ENCODE data around the gene PMF1.

Gene PMF1

DNA sequence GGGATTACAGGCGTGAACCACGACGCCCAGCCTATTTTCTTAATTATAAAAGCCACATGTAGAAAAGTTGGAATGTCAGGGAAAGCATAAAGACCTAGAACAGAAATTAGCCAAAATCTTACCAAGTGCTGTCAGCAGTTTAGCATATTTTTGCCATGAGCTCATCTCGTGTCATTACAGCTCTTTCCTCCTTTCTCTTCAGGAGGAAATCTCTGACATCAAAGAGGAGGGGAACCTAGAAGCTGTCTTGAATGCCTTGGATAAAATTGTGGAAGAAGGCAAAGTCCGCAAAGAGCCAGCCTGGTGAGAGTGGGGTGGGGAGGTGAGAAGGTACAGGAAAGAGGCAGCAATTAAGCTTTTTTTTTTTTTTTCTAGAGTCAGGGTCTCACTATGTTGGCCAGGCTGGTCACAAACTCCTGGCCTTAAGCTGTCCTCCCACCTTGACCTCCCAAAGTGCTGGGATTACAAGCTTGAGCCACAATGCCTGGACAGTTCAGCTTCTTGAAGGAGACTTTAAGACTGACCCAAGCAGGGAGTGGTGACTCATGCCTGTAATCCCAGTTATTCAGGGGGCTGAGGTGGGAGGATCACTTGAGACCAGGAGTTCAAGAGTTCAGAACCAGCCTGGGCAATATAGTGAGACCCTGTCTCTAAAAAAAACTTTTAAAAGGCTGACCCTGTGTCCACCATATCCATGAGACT lies 20.8 kb downstream of the PMF1 start:
- no peak overlapping the region for H3K4me3 ChIP-seq (ENCODE audit: insufficient read depth, low read depth, low read length)
- H3K36me3 ChIP-seq (ENCODE audit: control insufficient read depth, insufficient read depth, low read length), result peaks cover 28% of the 10 kb centered on the region
- no peaks in the 10 kb centered on the region for H3K9me3 ChIP-seq (ENCODE audit: control insufficient read depth, low read length)
- H3K27ac ChIP-seq (ENCODE audit: insufficient read depth, low read depth, low read length, poor library complexity, severe bottlenecking), result no peak overlapping the region
- H3K27me3 ChIP-seq (ENCODE audit: control insufficient read depth, insufficient read depth, low read length, poor library complexity, severe bottlenecking), result no peaks in the 10 kb centered on the region
- H3K4me1 ChIP-seq (ENCODE audit: control insufficient read depth, insufficient read depth, low read length), result no peaks in the 10 kb centered on the region
- WGBS, 2 experiments, result 90 to 93% methylated on average over 5 of the region's 5 CpGs

DNA sequence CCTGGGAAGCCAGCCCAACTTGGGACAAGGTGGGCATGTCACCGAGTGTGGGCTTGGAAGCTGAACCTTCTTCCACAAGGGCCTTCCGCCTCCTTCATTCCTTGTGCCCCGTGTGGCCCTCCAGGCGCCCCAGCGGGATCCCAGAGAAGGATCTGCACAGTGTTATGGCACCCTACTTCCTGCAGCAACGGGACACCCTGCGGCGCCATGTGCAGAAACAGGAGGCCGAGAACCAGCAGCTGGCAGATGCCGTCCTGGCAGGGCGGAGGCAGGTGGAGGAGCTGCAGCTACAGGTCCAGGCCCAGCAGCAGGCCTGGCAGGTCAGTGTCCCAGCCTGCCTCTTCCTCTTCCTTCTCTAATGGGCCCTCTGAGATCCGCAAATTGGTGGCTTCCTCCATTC lies 23.4 kb downstream of the PMF1 start:
- Histone ChIP-seq H3K27me3 (ENCODE audit: control insufficient read depth, insufficient read depth, low read length, poor library complexity, severe bottlenecking) (no peaks in the 10 kb centered on the region), H3K4me1 (ENCODE audit: control insufficient read depth, insufficient read depth, low read length) (no peaks in the 10 kb centered on the region), H3K36me3 (ENCODE audit: control insufficient read depth, insufficient read depth, low read length) (peaks cover 38% of the 10 kb centered on the region), H3K4me3 (ENCODE audit: insufficient read depth, low read depth, low read length) (no peak overlapping the region), H3K27ac (ENCODE audit: insufficient read depth, low read depth, low read length, poor library complexity, severe bottlenecking) (no peak overlapping the region), H3K9me3 (ENCODE audit: control insufficient read depth, low read length) (no peaks in the 10 kb centered on the region)
- WGBS, 2 experiments, result 95 to 96% methylated on average over 12 of the region's 12 CpGs

DNA sequence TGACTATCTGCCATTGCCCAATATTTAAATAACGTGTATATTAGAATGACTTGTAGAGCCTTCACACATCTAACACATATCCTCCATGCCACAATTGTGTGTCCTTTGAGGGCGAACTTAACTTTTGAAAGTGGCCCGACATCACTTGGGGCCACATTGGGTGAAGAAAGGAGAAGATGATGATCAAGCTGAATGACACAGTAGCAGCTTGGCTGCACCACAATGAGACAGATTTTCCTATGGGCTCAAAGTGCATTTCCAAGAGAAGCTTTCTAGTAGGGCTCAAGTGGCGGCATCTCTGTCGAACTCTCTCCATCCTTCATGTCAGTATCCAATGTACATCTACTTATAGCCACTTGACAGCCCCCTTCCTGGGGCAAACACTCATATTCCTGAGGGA lies 25.4 kb downstream of the PMF1 start:
- Histone ChIP-seq H3K4me1 (ENCODE audit: control insufficient read depth, insufficient read depth, low read length) (no peaks in the 10 kb centered on the region), H3K27ac (ENCODE audit: insufficient read depth, low read depth, low read length, poor library complexity, severe bottlenecking) (no peak overlapping the region), H3K27me3 (ENCODE audit: control insufficient read depth, insufficient read depth, low read length, poor library complexity, severe bottlenecking) (no peaks in the 10 kb centered on the region), H3K9me3 (ENCODE audit: control insufficient read depth, low read length) (no peaks in the 10 kb centered on the region), H3K36me3 (ENCODE audit: control insufficient read depth, insufficient read depth, low read length) (peaks cover 38% of the 10 kb centered on the region), H3K4me3 (ENCODE audit: insufficient read depth, low read depth, low read length) (no peak overlapping the region)
- 94 to 97% methylated on average over 4 to 5 of the region's 5 CpGs for WGBS, 2 experiments

GRCh38 chr1:156241311-156241811 lies 28.6 kb downstream of the PMF1 start:
- Histone ChIP-seq H3K36me3 (ENCODE audit: control insufficient read depth, insufficient read depth, low read length) (peaks cover 22% of the 10 kb centered on the region), H3K4me3 (ENCODE audit: insufficient read depth, low read depth, low read length) (no peak overlapping the region), H3K4me1 (ENCODE audit: control insufficient read depth, insufficient read depth, low read length) (no peaks in the 10 kb centered on the region), H3K27ac (ENCODE audit: insufficient read depth, low read depth, low read length, poor library complexity, severe bottlenecking) (no peak overlapping the region), H3K9me3 (ENCODE audit: control insufficient read depth, low read length) (no peaks in the 10 kb centered on the region), H3K27me3 (ENCODE audit: control insufficient read depth, insufficient read depth, low read length, poor library complexity, severe bottlenecking) (peaks cover 11% of the 10 kb centered on the region)
- WGBS, 2 experiments, result 84 to 87% methylated on average over 15 of the region's 15 CpGs

DNA sequence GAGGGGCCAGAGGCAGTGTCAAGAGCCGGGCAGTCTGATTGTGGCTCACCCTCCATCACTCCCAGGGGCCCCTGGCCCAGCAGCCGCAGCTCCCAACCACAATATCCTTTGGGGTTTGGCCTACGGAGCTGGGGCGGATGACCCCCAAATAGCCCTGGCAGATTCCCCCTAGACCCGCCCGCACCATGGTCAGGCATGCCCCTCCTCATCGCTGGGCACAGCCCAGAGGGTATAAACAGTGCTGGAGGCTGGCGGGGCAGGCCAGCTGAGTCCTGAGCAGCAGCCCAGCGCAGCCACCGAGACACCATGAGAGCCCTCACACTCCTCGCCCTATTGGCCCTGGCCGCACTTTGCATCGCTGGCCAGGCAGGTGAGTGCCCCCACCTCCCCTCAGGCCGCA lies 29.1 kb downstream of the PMF1 start, which contains the start of gene BGLAP:
Gene BGLAP (plus strand): TSS at position 259 of the 400 bp plus-strand sequence. CDS start 48 bp downstream, at position 307.
- peaks cover 11% of the 10 kb centered on the region for H3K27me3 ChIP-seq (ENCODE audit: control insufficient read depth, insufficient read depth, low read length, poor library complexity, severe bottlenecking)
- H3K9me3 ChIP-seq (ENCODE audit: control insufficient read depth, low read length), result no peaks in the 10 kb centered on the region
- no peak within 1 kb of the TSS for H3K4me3 ChIP-seq (ENCODE audit: insufficient read depth, low read depth, low read length)
- H3K4me1 ChIP-seq (ENCODE audit: control insufficient read depth, insufficient read depth, low read length), result peaks cover under 1% of the 10 kb centered on the region
- no peak within 1 kb of the TSS for H3K27ac ChIP-seq (ENCODE audit: insufficient read depth, low read depth, low read length, poor library complexity, severe bottlenecking)
- WGBS, 2 experiments, result 94 to 95% methylated on average over 14 of the region's 14 CpGs
- peaks cover 17% of the 10 kb centered on the region for H3K36me3 ChIP-seq (ENCODE audit: control insufficient read depth, insufficient read depth, low read length)

GRCh38 chr1:156242738-156243137 lies 29.9 kb downstream of the PMF1 start:
- Histone ChIP-seq H3K4me1 (ENCODE audit: control insufficient read depth, insufficient read depth, low read length) (peaks cover 9% of the 10 kb centered on the region), H3K36me3 (ENCODE audit: control insufficient read depth, insufficient read depth, low read length) (peaks cover 15% of the 10 kb centered on the region), H3K9me3 (ENCODE audit: control insufficient read depth, low read length) (no peaks in the 10 kb centered on the region), H3K4me3 (ENCODE audit: insufficient read depth, low read depth, low read length) (no peak overlapping the region), H3K27me3 (ENCODE audit: control insufficient read depth, insufficient read depth, low read length, poor library complexity, severe bottlenecking) (peaks cover 11% of the 10 kb centered on the region), H3K27ac (ENCODE audit: insufficient read depth, low read depth, low read length, poor library complexity, severe bottlenecking) (no peak overlapping the region)
- WGBS, 2 experiments, result 90 to 92% methylated on average over 10 of the region's 10 CpGs

DNA sequence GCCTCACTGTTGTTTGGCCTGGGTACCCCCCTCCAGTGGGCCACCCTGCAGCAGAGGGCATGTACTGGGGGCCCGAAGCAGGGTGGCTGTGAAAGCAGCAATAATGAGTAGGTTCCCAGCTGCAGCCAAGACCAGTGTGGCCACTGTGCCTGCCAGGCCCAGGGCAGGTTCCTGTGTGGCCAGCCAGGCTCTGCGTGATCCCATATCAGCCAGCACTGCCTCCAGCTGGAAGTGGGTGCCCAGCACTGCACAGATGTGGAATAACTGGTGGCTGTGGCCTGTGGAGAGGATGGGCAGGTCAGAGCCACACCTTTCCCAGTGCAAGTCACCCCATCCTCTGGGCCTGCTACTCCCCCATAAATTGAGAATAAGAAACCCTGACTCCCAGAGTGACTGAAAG lies 31.3 kb downstream of the PMF1 start:
- Histone ChIP-seq H3K36me3 (ENCODE audit: control insufficient read depth, insufficient read depth, low read length) (peaks cover 9% of the 10 kb centered on the region), H3K27ac (ENCODE audit: insufficient read depth, low read depth, low read length, poor library complexity, severe bottlenecking) (no peak overlapping the region), H3K9me3 (ENCODE audit: control insufficient read depth, low read length) (no peaks in the 10 kb centered on the region), H3K4me1 (ENCODE audit: control insufficient read depth, insufficient read depth, low read length) (peaks cover 15% of the 10 kb centered on the region), H3K4me3 (ENCODE audit: insufficient read depth, low read depth, low read length) (no peak overlapping the region), H3K27me3 (ENCODE audit: control insufficient read depth, insufficient read depth, low read length, poor library complexity, severe bottlenecking) (peaks cover 11% of the 10 kb centered on the region)
- 95 to 98% methylated on average over 2 of the region's 2 CpGs for WGBS, 2 experiments

GRCh38 chr1:156244712-156245111 lies 31.9 kb downstream of the PMF1 start:
- H3K27me3 ChIP-seq (ENCODE audit: control insufficient read depth, insufficient read depth, low read length, poor library complexity, severe bottlenecking), result peaks cover 11% of the 10 kb centered on the region
- no peaks in the 10 kb centered on the region for H3K9me3 ChIP-seq (ENCODE audit: control insufficient read depth, low read length)
- WGBS, 2 experiments, result 94% methylated on average over 17 of the region's 17 CpGs
- no peak overlapping the region for H3K27ac ChIP-seq (ENCODE audit: insufficient read depth, low read depth, low read length, poor library complexity, severe bottlenecking)
- H3K36me3 ChIP-seq (ENCODE audit: control insufficient read depth, insufficient read depth, low read length), result peaks cover 4% of the 10 kb centered on the region
- no peak overlapping the region for H3K4me3 ChIP-seq (ENCODE audit: insufficient read depth, low read depth, low read length)
- peaks cover 15% of the 10 kb centered on the region for H3K4me1 ChIP-seq (ENCODE audit: control insufficient read depth, insufficient read depth, low read length)

GRCh38 chr1:156245451-156246232 lies 32.8 kb downstream of the PMF1 start:
- no peaks in the 10 kb centered on the region for H3K9me3 ChIP-seq (ENCODE audit: control insufficient read depth, low read length)
- H3K4me1 ChIP-seq (ENCODE audit: control insufficient read depth, insufficient read depth, low read length), result peaks cover 15% of the 10 kb centered on the region
- H3K27ac ChIP-seq (ENCODE audit: insufficient read depth, low read depth, low read length, poor library complexity, severe bottlenecking), result no peak overlapping the region
- peaks cover 9% of the 10 kb centered on the region for H3K36me3 ChIP-seq (ENCODE audit: control insufficient read depth, insufficient read depth, low read length)
- H3K4me3 ChIP-seq (ENCODE audit: insufficient read depth, low read depth, low read length), result no peak overlapping the region
- peaks cover 11% of the 10 kb centered on the region for H3K27me3 ChIP-seq (ENCODE audit: control insufficient read depth, insufficient read depth, low read length, poor library complexity, severe bottlenecking)
- WGBS, 2 experiments, result 50 to 52% methylated on average over 69 of the region's 69 CpGs

DNA sequence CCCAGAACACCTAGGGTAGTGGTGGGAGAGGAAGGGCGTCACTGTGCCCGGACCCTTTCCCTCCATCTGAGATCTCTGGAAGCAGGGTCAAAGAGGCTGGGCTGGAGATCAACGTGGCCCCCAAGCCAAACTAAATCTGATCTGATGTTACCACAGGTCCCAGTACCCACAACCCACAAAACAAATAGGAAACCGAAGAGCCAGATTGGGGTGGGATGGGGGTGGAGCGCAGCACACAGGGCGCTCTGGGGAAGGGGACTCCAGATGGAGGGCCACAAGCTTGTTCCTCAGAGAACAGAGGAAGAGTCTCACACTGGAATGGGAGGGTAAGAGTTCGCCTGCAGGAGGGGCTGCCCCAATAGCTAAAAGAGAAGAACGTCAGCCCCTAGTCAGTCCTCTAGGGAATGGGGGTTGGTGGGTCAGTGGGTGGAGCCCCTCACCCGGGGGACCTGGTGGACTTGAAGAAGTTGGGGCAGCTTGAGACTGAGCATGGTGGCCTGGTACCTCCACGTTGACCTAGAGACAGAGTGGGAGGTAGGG lies 33.5 kb downstream of the PMF1 start:
- Histone ChIP-seq H3K36me3 (ENCODE audit: control insufficient read depth, insufficient read depth, low read length) (peaks cover 13% of the 10 kb centered on the region), H3K4me1 (ENCODE audit: control insufficient read depth, insufficient read depth, low read length) (peaks cover 15% of the 10 kb centered on the region), H3K27me3 (ENCODE audit: control insufficient read depth, insufficient read depth, low read length, poor library complexity, severe bottlenecking) (peaks cover 11% of the 10 kb centered on the region), H3K27ac (ENCODE audit: insufficient read depth, low read depth, low read length, poor library complexity, severe bottlenecking) (no peak overlapping the region), H3K9me3 (ENCODE audit: control insufficient read depth, low read length) (no peaks in the 10 kb centered on the region), H3K4me3 (ENCODE audit: insufficient read depth, low read depth, low read length) (no peak overlapping the region)
- WGBS, 2 experiments, result 87 to 88% methylated on average over 10 of the region's 10 CpGs
